Activated naive CD8-positive, alpha-beta T cell treated with anti-CD3 and anti-CD28 coated beads for 36 hours (primary cell): ENCODE results near the gene KRTAP6-1. TPM values are rescaled to one million over a fixed set of nuclear protein-coding genes. Genes with fewer than 3 reads are reported as not detected.

ENCODE experiments used
- DNase-seq: peaks from one replicate; pipeline ENCODE4 v3.0.0; 2021
- H3K27ac Mint-ChIP-seq: one replicate; pipeline ENCODE4 v1.8.0; 2022; ENCODE audit warnings: mild to moderate bottlenecking, moderate library complexity, mixed read lengths
- H3K27me3 Mint-ChIP-seq: one replicate; pipeline ENCODE4 v1.8.0; 2022; ENCODE audit warnings: mild to moderate bottlenecking, mixed read lengths
- H3K36me3 Mint-ChIP-seq: one replicate; pipeline ENCODE4 v1.8.0; 2021; ENCODE audit warnings: mild to moderate bottlenecking, mixed read lengths
- H3K4me1 Mint-ChIP-seq: one replicate; pipeline ENCODE4 v1.8.0; 2021; ENCODE audit warnings: mixed read lengths
- H3K4me3 Mint-ChIP-seq: one replicate; pipeline ENCODE4 v1.8.0; 2022; ENCODE audit warnings: mild to moderate bottlenecking, moderate library complexity, mixed read lengths
- H3K9me3 Mint-ChIP-seq: one replicate; pipeline ENCODE4 v1.8.0; 2022; ENCODE audit warnings: mixed read lengths
- total RNA-seq, 2 experiments: library from RNA; stranded (reverse); gene quantifications; one replicate each; pipeline ENCODE4 v1.2.3, GENCODE V29; 2021

The KRTAP6-1 gene
- total RNA-seq, 2 experiments from 2014 or later = not detected

GRCh38 chr21:30605968-30606367 is 7.8 kb downstream of the KRTAP6-1 start:
- no peak overlapping the region for H3K4me3 Mint-ChIP-seq
- H3K27me3 Mint-ChIP-seq = peaks cover 7% of the 10 kb centered on the region
- no peaks in the 10 kb centered on the region for H3K4me1 Mint-ChIP-seq
- no peak for DNase-seq
- no peak overlapping the region for H3K27ac Mint-ChIP-seq
- H3K9me3 Mint-ChIP-seq = peaks cover 2% of the 10 kb centered on the region
- H3K36me3 Mint-ChIP-seq = no peaks in the 10 kb centered on the region

- no peaks in the 10 kb centered on the region for H3K36me3 Mint-ChIP-seq
- H3K4me3 Mint-ChIP-seq = no peak within 1 kb of the TSS
- peaks cover 5% of the 10 kb centered on the region for H3K27me3 Mint-ChIP-seq
- H3K27ac Mint-ChIP-seq = no peak within 1 kb of the TSS
- no peaks in the 10 kb centered on the region for H3K9me3 Mint-ChIP-seq
- DNase-seq = no peak
- no peaks in the 10 kb centered on the region for H3K4me1 Mint-ChIP-seq
These were observed 12.9 kb downstream of the KRTAP6-1 start, which contains the start of gene KRTAP22-1 for GRCh38 chr21:30600787-30601186. Gene KRTAP22-1 (plus strand): TSS chr21:30601087.

GRCh38 chr21:30598802-30599201 is 14.9 kb downstream of the KRTAP6-1 start, which contains the start of gene KRTAP6-2:
Gene KRTAP6-2 (minus strand): TSS chr21:30598902. CDS start chr21:30598874, 28 bp downstream.
- no peak for DNase-seq
- Mint-ChIP-seq H3K27ac (no peak within 1 kb of the TSS), H3K9me3 (no peaks in the 10 kb centered on the region), H3K4me3 (no peak within 1 kb of the TSS), H3K36me3 (no peaks in the 10 kb centered on the region), H3K4me1 (no peaks in the 10 kb centered on the region), H3K27me3 (peaks cover 5% of the 10 kb centered on the region)

- Mint-ChIP-seq H3K4me1 (peaks cover 2% of the 10 kb centered on the region), H3K27ac (no peak within 1 kb of the TSS), H3K27me3 (no peaks in the 10 kb centered on the region), H3K4me3 (no peak within 1 kb of the TSS), H3K36me3 (no peaks in the 10 kb centered on the region), H3K9me3 (no peaks in the 10 kb centered on the region)
- DNase-seq = no peak
These were observed 21.6 kb downstream of the KRTAP6-1 start, which contains the start of gene KRTAP6-3 for GRCh38 chr21:30592140-30592539. Gene KRTAP6-3 (plus strand): TSS chr21:30592440. CDS start chr21:30592446, 6 bp downstream.

- Mint-ChIP-seq H3K9me3 (no peaks in the 10 kb centered on the region), H3K4me1 (peaks cover 2% of the 10 kb centered on the region), H3K27ac (no peak within 1 kb of the TSS), H3K4me3 (no peak within 1 kb of the TSS), H3K27me3 (no peaks in the 10 kb centered on the region), H3K36me3 (no peaks in the 10 kb centered on the region)
- no peak for DNase-seq
These were observed 23.4 kb downstream of the KRTAP6-1 start, which contains the start of gene KRTAP22-2 for GRCh38 chr21:30590297-30590696. Gene KRTAP22-2 (minus strand): TSS chr21:30590397.

- Mint-ChIP-seq H3K36me3 (no peaks in the 10 kb centered on the region), H3K27me3 (peaks cover 4% of the 10 kb centered on the region), H3K9me3 (peaks cover 1% of the 10 kb centered on the region), H3K27ac (no peak overlapping the region), H3K4me1 (no peaks in the 10 kb centered on the region), H3K4me3 (no peak overlapping the region)
- no peak for DNase-seq
These were observed 30.9 kb downstream of the KRTAP6-1 start for GRCh38 chr21:30582870-30583269.

- H3K4me1 Mint-ChIP-seq = no peaks in the 10 kb centered on the region
- H3K27me3 Mint-ChIP-seq = peaks cover 7% of the 10 kb centered on the region
- no peaks in the 10 kb centered on the region for H3K36me3 Mint-ChIP-seq
- H3K27ac Mint-ChIP-seq = no peak overlapping the region
- H3K4me3 Mint-ChIP-seq = no peak overlapping the region
- no peak for DNase-seq
- H3K9me3 Mint-ChIP-seq = peaks cover 1% of the 10 kb centered on the region
These were observed 33.6 kb downstream of the KRTAP6-1 start for GRCh38 chr21:30580132-30580531.

- Mint-ChIP-seq H3K27me3 (peaks cover 3% of the 10 kb centered on the region), H3K9me3 (peaks cover 1% of the 10 kb centered on the region), H3K27ac (no peak overlapping the region), H3K4me1 (no peaks in the 10 kb centered on the region), H3K4me3 (no peak overlapping the region), H3K36me3 (no peaks in the 10 kb centered on the region)
- no peak for DNase-seq
These were observed 34.4 kb downstream of the KRTAP6-1 start for GRCh38 chr21:30579346-30579745.

- no peak for DNase-seq
- no peak overlapping the region for H3K4me3 Mint-ChIP-seq
- H3K36me3 Mint-ChIP-seq = no peaks in the 10 kb centered on the region
- peaks cover 3% of the 10 kb centered on the region for H3K27me3 Mint-ChIP-seq
- H3K9me3 Mint-ChIP-seq = no peaks in the 10 kb centered on the region
- no peaks in the 10 kb centered on the region for H3K4me1 Mint-ChIP-seq
- no peak overlapping the region for H3K27ac Mint-ChIP-seq
These were observed 36.0 kb downstream of the KRTAP6-1 start for GRCh38 chr21:30577766-30578165.

- Mint-ChIP-seq H3K4me1 (no peaks in the 10 kb centered on the region), H3K27ac (no peak overlapping the region), H3K27me3 (no peaks in the 10 kb centered on the region), H3K4me3 (no peak overlapping the region), H3K36me3 (no peaks in the 10 kb centered on the region), H3K9me3 (no peaks in the 10 kb centered on the region)
- no peak for DNase-seq
These were observed 46.1 kb downstream of the KRTAP6-1 start for GRCh38 chr21:30567617-30568016.

GRCh38 chr21:30563630-30564029 is 50.1 kb downstream of the KRTAP6-1 start:
- no peak for DNase-seq
- H3K27me3 Mint-ChIP-seq = no peaks in the 10 kb centered on the region
- H3K4me1 Mint-ChIP-seq = no peaks in the 10 kb centered on the region
- no peak overlapping the region for H3K4me3 Mint-ChIP-seq
- no peaks in the 10 kb centered on the region for H3K9me3 Mint-ChIP-seq
- H3K36me3 Mint-ChIP-seq = no peaks in the 10 kb centered on the region
- no peak overlapping the region for H3K27ac Mint-ChIP-seq

Other genes with a start within 250 kb of the KRTAP6-1 start
- not detected for gene KRTAP13-2, start 241.7 kb downstream of the KRTAP6-1 start, total RNA-seq
- not detected for gene KRTAP13-1, start 217.9 kb downstream of the KRTAP6-1 start, total RNA-seq
- gene KRTAP13-3, start 188.0 kb downstream of the KRTAP6-1 start, total RNA-seq = not detected
- gene KRTAP13-4, start 183.7 kb downstream of the KRTAP6-1 start, total RNA-seq = not detected
- gene KRTAP15-1, start 173.7 kb downstream of the KRTAP6-1 start, total RNA-seq = not detected
- gene KRTAP19-1, start 133.6 kb downstream of the KRTAP6-1 start, total RNA-seq = not detected
- not detected for gene KRTAP19-2, start 126.5 kb downstream of the KRTAP6-1 start, total RNA-seq
- not detected for gene KRTAP19-3, start 121.9 kb downstream of the KRTAP6-1 start, total RNA-seq
- gene KRTAP19-4, start 116.8 kb downstream of the KRTAP6-1 start, total RNA-seq = not detected
- not detected for gene KRTAP19-5, start 111.8 kb downstream of the KRTAP6-1 start, total RNA-seq
- gene KRTAP19-6, start 72.1 kb downstream of the KRTAP6-1 start, total RNA-seq = not detected
- not detected for gene KRTAP19-7, start 52.6 kb downstream of the KRTAP6-1 start, total RNA-seq
- gene KRTAP22-2, start 23.5 kb downstream of the KRTAP6-1 start, total RNA-seq = not detected
- not detected for gene KRTAP6-3, start 21.5 kb downstream of the KRTAP6-1 start, total RNA-seq
- gene KRTAP6-2, start 15.0 kb downstream of the KRTAP6-1 start, total RNA-seq = not detected
- not detected for gene KRTAP22-1, start 12.8 kb downstream of the KRTAP6-1 start, total RNA-seq
- not detected for gene KRTAP20-1, start 2.5 kb upstream of the KRTAP6-1 start, total RNA-seq
- gene KRTAP20-4, start 6.7 kb upstream of the KRTAP6-1 start, total RNA-seq = not detected
- not detected for gene KRTAP20-2, start 21.3 kb upstream of the KRTAP6-1 start, total RNA-seq
- not detected for gene KRTAP20-3, start 28.9 kb upstream of the KRTAP6-1 start, total RNA-seq
- gene KRTAP21-3, start 104.8 kb upstream of the KRTAP6-1 start, total RNA-seq = not detected
- gene KRTAP21-2, start 133.3 kb upstream of the KRTAP6-1 start, total RNA-seq = not detected
- not detected for gene KRTAP21-1, start 141.5 kb upstream of the KRTAP6-1 start, total RNA-seq
- gene KRTAP8-1, start 199.3 kb upstream of the KRTAP6-1 start, total RNA-seq = not detected
- not detected for gene KRTAP7-1, start 215.8 kb upstream of the KRTAP6-1 start, total RNA-seq